IPS DF 6.9 (cell line): ENCODE measurements around the gene OTUD6A.

Experiments
- DNase-seq: peaks from one replicate; pipeline ENCODE4 v3.0.0-alpha.2; 2013; ENCODE audit warnings: low read depth, low spot score
- H3K27ac ChIP-seq: one replicate; pipeline ENCODE4 v1.5.1; 2013; ENCODE audit warnings: low read length, control low read depth
- H3K27me3 ChIP-seq: 2 replicates; pipeline ENCODE4 v1.6.1; 2013; ENCODE audit warnings: mild to moderate bottlenecking, low read length; ENCODE audit not compliant: control insufficient read depth, insufficient read depth
- H3K36me3 ChIP-seq: 2 replicates; pipeline ENCODE4 v1.6.1; 2013; ENCODE audit warnings: low read length; ENCODE audit not compliant: control insufficient read depth, insufficient read depth
- H3K4me1 ChIP-seq: 2 replicates; pipeline ENCODE4 v1.6.1; 2013; ENCODE audit warnings: low read length; ENCODE audit not compliant: control insufficient read depth, insufficient read depth
- H3K4me3 ChIP-seq: 2 replicates; pipeline ENCODE4 v1.5.1; 2013; ENCODE audit warnings: mild to moderate bottlenecking, low read length
- H3K9me3 ChIP-seq: 2 replicates; pipeline ENCODE4 v1.6.1; 2013; ENCODE audit warnings: low read length, inconsistent platforms; ENCODE audit not compliant: control insufficient read depth, insufficient read depth
- WGBS: extraction: QIAGEN DNeasy Blood & Tissue Kit; methylation state at CpG from one replicate; pipeline ENCODE4 v1.1.7; 2013; ENCODE audit warnings: mixed read lengths, missing lambda C conversion rate; ENCODE audit not compliant: insufficient read length, insufficient coverage; 5-methylcytosine and 5-hydroxymethylcytosine counted together

OTUD6A gene

DNA sequence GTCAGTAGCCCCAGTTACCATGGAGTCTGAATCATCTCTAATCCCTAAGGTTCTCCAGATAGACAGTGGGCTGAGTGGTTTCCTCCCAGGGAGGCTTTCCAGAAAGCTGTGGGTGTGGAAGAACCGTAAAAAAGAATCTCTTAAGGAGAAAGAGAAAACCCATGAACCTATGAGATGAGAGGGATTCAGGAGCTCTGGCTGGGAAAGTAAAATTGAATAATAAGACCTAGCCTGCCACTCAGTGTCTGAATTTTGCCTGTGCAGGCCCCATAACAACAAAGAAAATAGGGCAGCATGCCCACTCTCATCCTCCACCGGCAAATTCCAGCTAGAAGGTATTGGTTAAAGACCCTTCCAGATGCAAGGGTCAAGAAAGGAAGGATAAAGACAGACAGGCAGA is 29.5 kb upstream of the OTUD6A start:
- no peak overlapping the region for H3K4me3 ChIP-seq
- no peak for DNase-seq
- H3K36me3 ChIP-seq, result no peaks in the 10 kb centered on the region
- no peak overlapping the region for H3K27ac ChIP-seq
- no peaks in the 10 kb centered on the region for H3K27me3 ChIP-seq
- H3K9me3 ChIP-seq, result no peaks in the 10 kb centered on the region
- no peaks in the 10 kb centered on the region for H3K4me1 ChIP-seq
- WGBS, result no CpG with 5 or more reads among the region's 2 CpGs

DNA sequence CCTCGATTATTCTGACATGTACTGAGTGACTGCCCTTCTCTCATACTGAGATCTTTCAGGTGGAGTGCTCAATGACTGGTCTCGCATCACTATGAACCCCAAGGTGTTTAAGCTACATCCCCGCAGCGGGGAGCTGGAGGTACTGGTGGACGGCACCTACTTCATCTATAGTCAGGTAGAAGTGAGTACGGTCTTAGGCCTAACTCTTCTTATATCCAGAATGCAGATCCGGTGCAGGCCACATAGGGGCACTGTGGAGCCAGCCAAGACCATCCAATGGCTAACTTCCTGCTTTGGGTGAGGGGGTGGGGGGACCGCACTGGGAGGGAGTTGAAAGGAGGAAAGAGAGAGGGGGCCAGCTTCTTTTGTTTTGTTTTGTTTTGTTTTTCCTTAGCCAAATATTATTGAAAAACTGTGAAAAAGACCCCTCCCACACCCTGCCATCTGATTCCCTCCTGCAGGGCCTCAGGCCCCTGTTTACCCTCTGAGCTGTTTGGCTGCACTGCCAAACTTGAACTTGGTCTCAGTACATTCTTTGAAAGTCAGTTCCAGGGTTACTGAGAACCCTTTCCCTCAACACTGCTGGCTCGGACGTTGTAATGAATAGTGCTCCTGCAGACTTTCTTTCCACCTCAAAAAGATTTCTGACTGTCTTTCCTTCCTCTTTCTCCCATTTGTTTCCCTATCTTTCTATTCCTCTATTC is 28.8 kb upstream of the OTUD6A start:
- no peak for DNase-seq
- WGBS, result no CpG with 5 or more reads among the region's 10 CpGs
- Histone ChIP-seq H3K27me3 (no peaks in the 10 kb centered on the region), H3K4me3 (no peak overlapping the region), H3K36me3 (no peaks in the 10 kb centered on the region), H3K9me3 (no peaks in the 10 kb centered on the region), H3K4me1 (no peaks in the 10 kb centered on the region), H3K27ac (no peak overlapping the region)

DNA sequence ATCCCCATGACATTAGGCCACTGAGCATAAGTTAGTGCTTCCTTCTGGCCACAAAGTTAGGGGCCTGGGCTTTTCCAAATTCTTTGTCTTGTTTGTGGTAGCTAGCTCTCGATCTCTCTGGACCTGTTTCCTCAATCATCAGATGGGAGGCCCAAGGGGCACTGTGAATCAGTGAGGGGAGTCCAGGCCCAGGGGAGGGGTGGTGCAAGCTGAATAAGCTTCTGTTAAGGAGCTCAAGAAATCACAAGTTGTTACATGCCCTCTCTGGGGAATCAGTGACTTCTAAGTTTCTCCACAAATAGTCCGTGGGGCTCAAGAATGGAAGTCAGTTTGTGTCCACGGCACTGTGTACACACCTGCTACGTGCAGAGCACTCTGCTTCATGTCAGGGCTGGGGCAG is 27.6 kb upstream of the OTUD6A start:
- WGBS, result no CpG with 5 or more reads among the region's 4 CpGs

DNA sequence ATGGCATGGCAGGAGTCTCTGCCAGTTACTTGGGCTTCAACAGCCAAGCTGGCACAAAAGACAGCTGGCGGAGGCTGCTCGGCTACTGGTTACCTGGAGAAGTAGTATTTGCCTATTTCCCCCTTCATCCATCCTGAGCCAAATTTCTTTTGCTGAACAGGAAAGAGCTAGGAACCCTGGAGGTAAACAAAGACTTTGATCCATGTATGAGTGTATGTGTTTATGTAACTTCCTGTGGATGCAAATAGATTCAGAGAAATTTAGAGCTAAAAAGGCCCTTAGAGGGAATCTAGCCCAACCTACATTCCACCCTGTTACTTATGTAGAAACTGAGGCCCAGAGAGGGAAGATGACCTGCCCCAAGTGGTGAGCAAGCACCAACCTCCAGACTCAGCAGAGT is 23.7 kb upstream of the OTUD6A start:
- H3K27ac ChIP-seq, result no peak overlapping the region
- no peaks in the 10 kb centered on the region for H3K36me3 ChIP-seq
- no peaks in the 10 kb centered on the region for H3K4me1 ChIP-seq
- no peaks in the 10 kb centered on the region for H3K9me3 ChIP-seq
- DNase-seq, result no peak
- no CpG with 5 or more reads among the region's 2 CpGs for WGBS
- H3K4me3 ChIP-seq, result no peak overlapping the region
- H3K27me3 ChIP-seq, result no peaks in the 10 kb centered on the region

More for the DNA sequence above, 27.6 kb upstream of the OTUD6A start:
- H3K4me3 ChIP-seq, result no peak overlapping the region
- H3K4me1 ChIP-seq, result no peaks in the 10 kb centered on the region
- no peaks in the 10 kb centered on the region for H3K36me3 ChIP-seq
- no peaks in the 10 kb centered on the region for H3K9me3 ChIP-seq
- H3K27me3 ChIP-seq, result no peaks in the 10 kb centered on the region
- no peak overlapping the region for H3K27ac ChIP-seq
- DNase-seq, result no peak

DNA sequence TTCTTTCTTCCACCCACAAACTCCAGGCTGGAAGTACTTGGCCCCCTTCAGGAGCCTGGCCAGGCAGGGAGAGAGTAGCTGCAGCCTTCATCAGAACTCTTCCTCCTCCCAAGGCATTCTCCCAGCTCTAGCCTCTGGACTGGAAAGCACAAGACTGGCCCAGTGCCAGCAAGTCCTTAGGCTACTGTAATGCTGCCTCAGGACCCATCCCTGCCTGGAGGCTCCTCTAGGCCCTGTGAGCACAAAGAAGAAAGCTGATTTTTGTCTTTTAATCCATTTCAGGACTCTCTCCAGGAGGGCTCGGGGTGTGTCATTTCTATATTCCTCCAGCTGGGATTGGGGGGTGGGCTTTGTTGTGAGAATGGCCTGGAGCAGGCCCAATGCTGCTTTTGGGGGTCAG is 23.3 kb upstream of the OTUD6A start:
- H3K4me3 ChIP-seq, result no peak overlapping the region
- H3K27ac ChIP-seq, result no peak overlapping the region
- H3K27me3 ChIP-seq, result no peaks in the 10 kb centered on the region
- H3K36me3 ChIP-seq, result no peaks in the 10 kb centered on the region
- no CpG with 5 or more reads among the region's 1 CpG for WGBS
- H3K9me3 ChIP-seq, result no peaks in the 10 kb centered on the region
- no peak for DNase-seq
- H3K4me1 ChIP-seq, result no peaks in the 10 kb centered on the region

DNA sequence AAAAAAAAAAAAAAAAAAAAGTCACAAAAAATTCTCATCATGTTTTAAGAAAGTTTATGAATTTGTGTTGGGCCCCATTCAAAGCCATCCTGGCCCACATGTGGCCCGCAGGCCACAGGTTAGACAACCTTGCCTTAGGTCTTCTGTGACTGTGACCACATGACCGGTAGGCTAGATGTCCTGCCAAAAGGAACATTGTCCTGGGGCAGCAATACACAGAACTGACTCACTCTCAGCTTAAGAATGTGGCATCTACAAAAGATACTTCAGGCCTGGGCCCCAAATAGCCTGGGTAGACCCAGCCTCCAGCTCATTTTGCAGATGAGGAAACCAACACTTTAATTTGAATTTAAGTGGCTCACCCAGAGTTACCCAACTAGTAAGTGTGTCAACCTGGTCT is 22.5 kb upstream of the OTUD6A start:
- DNase-seq, result no peak
- no peaks in the 10 kb centered on the region for H3K9me3 ChIP-seq
- no peak overlapping the region for H3K27ac ChIP-seq
- H3K4me1 ChIP-seq, result no peaks in the 10 kb centered on the region
- H3K36me3 ChIP-seq, result no peaks in the 10 kb centered on the region
- H3K27me3 ChIP-seq, result no peaks in the 10 kb centered on the region
- no CpG with 5 or more reads among the region's 2 CpGs for WGBS
- H3K4me3 ChIP-seq, result no peak overlapping the region

DNA sequence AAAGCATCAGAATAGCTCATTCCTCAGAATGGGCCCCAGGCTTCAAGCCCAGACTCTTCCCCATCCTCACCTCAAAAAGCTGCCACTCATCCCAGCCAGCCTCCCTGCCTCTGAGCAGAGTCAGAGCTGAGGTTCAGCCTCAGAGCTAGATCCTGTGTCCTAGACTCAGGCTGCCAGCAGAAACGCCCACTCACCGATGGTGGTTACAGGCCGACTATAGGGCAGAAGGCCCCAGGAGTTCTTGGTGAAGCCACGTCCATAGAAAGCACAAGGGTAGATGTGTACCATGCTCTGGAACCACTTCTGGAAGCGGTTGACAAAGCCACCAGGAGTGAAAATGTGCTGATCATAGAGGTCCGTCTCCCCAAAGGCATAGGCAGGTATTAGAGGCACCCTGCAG is 20.3 kb upstream of the OTUD6A start:
- Histone ChIP-seq H3K4me1 (no peaks in the 10 kb centered on the region), H3K9me3 (no peaks in the 10 kb centered on the region), H3K27me3 (no peaks in the 10 kb centered on the region), H3K36me3 (no peaks in the 10 kb centered on the region), H3K4me3 (no peak overlapping the region), H3K27ac (no peak overlapping the region)
- no CpG with 5 or more reads among the region's 6 CpGs for WGBS
- DNase-seq, result no peak

DNA sequence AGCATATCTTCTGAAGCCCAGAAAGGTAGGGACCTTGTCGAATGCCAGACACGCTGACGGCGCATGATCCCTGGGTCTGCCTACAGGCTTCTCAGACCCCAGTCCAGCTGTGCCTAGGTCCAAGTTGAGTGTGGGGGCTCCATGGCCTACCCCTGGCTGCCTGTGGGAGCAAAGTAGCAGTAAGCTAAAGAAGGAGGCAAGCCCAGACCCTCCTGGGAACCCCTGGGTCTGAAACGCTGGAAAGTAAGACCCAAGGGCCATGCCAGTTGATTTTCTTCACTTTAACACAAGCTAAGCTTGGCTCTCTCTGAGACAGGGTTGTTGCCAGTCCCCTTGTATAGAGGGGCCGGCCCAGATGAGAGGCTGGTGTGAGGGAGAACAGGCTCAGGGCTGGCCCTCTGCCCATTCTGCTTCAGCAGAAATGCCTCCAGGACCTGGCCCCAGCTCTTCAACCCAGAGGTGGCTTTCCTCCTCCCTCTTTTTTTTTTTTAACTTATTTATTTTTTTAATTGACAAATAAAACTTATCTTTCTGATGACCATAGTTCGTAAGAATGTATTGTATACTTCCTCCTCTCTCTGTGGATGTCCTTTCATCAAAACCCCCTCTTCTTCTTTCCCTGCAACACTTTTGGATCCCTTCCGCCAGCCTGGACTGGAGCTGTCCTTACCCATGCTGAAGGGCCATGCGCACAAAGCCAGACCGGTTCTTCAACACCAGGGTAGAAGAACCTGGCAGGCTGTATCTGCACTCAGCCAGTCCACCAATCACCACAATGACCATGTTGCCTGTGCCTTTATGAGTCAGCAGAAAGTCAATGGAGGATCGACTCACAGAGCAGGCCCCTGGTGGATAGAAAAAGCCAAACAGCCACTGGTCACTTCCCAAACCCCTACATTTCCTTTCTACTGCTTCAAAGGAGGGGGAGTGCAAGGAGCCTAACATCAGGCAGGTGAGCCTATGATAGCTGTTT is 19.6 kb upstream of the OTUD6A start:
- no peak for DNase-seq

DNA sequence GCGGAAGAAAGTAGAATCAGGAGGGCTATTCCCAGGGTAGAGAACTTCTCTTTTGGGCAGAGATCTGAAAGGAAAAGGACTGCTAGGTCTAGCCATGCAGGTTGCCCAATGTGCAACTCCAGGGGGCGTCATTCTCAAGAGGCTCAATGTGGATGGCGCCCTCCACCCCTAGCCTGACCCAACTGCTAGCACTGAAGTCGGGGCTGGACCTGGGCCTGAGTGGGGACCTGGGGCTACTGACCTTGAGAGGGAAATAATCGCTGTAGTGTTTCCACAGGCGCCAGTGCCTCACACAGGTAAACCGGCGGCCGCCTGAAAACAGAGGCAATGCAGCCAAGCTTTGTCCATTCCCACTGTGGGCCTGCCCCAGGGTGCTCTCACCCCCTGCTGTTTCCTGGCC is 18.6 kb upstream of the OTUD6A start:
- no peak for DNase-seq
- Histone ChIP-seq H3K4me1 (no peaks in the 10 kb centered on the region), H3K27me3 (no peaks in the 10 kb centered on the region), H3K27ac (no peak overlapping the region), H3K36me3 (no peaks in the 10 kb centered on the region), H3K9me3 (no peaks in the 10 kb centered on the region), H3K4me3 (no peak overlapping the region)
- WGBS, result no CpG with 5 or more reads among the region's 9 CpGs

More for the DNA sequence above, 19.6 kb upstream of the OTUD6A start:
- no peak overlapping the region for H3K27ac ChIP-seq
- no peaks in the 10 kb centered on the region for H3K27me3 ChIP-seq
- no peaks in the 10 kb centered on the region for H3K9me3 ChIP-seq
- no peaks in the 10 kb centered on the region for H3K4me1 ChIP-seq
- no peaks in the 10 kb centered on the region for H3K36me3 ChIP-seq
- WGBS, result no CpG with 5 or more reads among the region's 11 CpGs
- H3K4me3 ChIP-seq, result no peak overlapping the region

DNA sequence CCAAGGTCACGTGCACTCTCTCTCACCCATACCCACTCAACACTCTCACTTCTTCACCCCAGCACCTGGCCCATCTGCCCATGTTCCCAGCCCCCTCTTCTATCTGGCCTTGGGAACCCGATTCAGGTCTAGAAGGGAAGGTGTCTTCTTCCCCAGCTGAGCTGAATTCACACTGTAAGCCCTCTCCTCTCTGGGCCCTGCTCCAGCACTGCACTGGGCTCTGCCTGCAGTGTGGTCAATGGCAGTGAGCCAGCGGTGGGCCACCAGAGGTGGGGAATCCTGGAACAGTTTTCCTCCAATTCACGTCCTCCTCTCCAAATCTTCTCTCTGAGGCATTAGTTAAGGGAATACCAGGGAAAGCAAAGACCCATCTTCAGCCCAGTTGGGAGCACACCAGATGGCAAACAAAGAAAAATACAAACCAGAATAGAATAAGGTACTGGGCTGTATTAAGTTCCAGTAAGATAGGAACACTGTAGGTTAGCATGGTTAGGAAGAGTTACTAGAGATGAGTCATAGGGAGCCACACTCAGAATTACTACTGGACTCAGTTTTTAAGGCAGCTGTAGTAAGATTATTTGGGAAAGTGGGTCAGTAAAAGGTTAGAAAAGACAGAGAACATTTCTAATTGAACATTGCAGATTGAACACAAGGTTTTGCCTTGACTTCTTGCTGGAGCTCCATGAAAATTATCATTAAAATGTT is 17.6 kb upstream of the OTUD6A start:
- no peak overlapping the region for H3K27ac ChIP-seq
- H3K4me3 ChIP-seq, result no peak overlapping the region
- no peak for DNase-seq
- no peaks in the 10 kb centered on the region for H3K9me3 ChIP-seq
- no peaks in the 10 kb centered on the region for H3K27me3 ChIP-seq
- no peaks in the 10 kb centered on the region for H3K4me1 ChIP-seq
- WGBS, result no CpG with 5 or more reads among the region's 4 CpGs
- no peaks in the 10 kb centered on the region for H3K36me3 ChIP-seq
